HepG2 (cell line): ENCODE data around the gene GOSR1. TPM values are rescaled to one million over a fixed set of nuclear protein-coding genes. Genes with fewer than 3 reads are reported as not detected.
A peak's percentile ranks its signal among the peaks of the same experiment; 100 is the strongest.
"Not testable (repeated sequence)": the region's sequence is repeated elsewhere in the genome, so short reads cannot be mapped to it uniquely, and the experiment has no call there.

Experiments
- ATAC-seq: fragments of 200-7000 bp; cut with Tn5 transposase; 3 replicates; pipeline ENCODE4 v1.9.1; 2020; ENCODE audit warnings: mild to moderate bottlenecking, moderate library complexity
- BruUV-seq: library from RNA; stranded (reverse); fragments of 400-500 nt; replicated peaks from 2 replicates; lab custom pipeline; 2021; lab: Mats Ljungman, UMichigan
- CTCF ChIA-PET: fragments of 300-600 bp; formaldehyde crosslinking; extraction: SDS; loops from one replicate; lab custom pipeline; 2021; ENCODE audit warnings: low total read pairs, inconsistent platforms, low intra/inter-chr PET ratio; lab: Yijun Ruan, JAX
- POLR2A ChIA-PET: fragments of 350-600 bp; sonication (Branson Sonifier 250); formaldehyde crosslinking; loops from one replicate; lab custom pipeline; 2020; ENCODE audit warnings: antibody characterized with exemption, inconsistent platforms; lab: Yijun Ruan, JAX
- DNase-seq: peaks from one replicate; pipeline ENCODE4 v3.0.0-alpha.2; 2015; ENCODE audit warnings: low spot score
- FAIRE-seq: peaks from 3 replicates; lab custom pipeline; 2011; peaks lifted over from hg19 to GRCh38; lab: Jason Lieb, UNC
- H2AFZ ChIP-seq: one replicate; pipeline ENCODE4 v1.6.1; 2011; ENCODE audit warnings: low read length, inconsistent platforms
- H3K27ac ChIP-seq: fragments of 300-600 bp; 3 replicates; pipeline ENCODE4 v1.8.0; 2011; ENCODE audit warnings: mixed run types, mild to moderate bottlenecking, mixed read lengths, low read length, inconsistent platforms; ENCODE audit not compliant: insufficient read depth; ENCODE audit errors: extremely low read length
- H3K27me3 ChIP-seq, 2 experiments: fragments of 200-600 bp in 1 of 2; 2 replicates in 1 of 2; 3 replicates in 1 of 2; pipeline versions ENCODE4 v1.6.0 to v1.8.0; 2011; ENCODE audit warnings: low read length in 2 of 2, mild to moderate bottlenecking in 2 of 2, moderate library complexity in 2 of 2, inconsistent platforms in 1 of 2; ENCODE audit not compliant: insufficient read depth in 2 of 2, control insufficient read depth in 1 of 2
- H3K36me3 ChIP-seq, 2 experiments: fragments of 200-600 bp in 1 of 2; replicated peaks in 1 of 2; 2 replicates in 1 of 2; 3 replicates in 1 of 2; pipeline versions ENCODE4 v1.5.1 to v1.8.0; 2011; ENCODE audit warnings: low read length in 2 of 2, inconsistent platforms in 1 of 2; ENCODE audit not compliant: insufficient read depth in 2 of 2, control insufficient read depth in 1 of 2
- H3K4me1 ChIP-seq: 2 replicates; pipeline ENCODE4 v1.5.1; 2012; ENCODE audit warnings: low read length, inconsistent platforms; ENCODE audit not compliant: insufficient read depth
- H3K4me2 ChIP-seq: 2 replicates; pipeline ENCODE4 v1.6.0; 2011; ENCODE audit warnings: low read depth, low read length, inconsistent platforms
- H3K4me3 ChIP-seq, 3 experiments: fragments of 200-600 bp in 1 of 3; sonication (generic), shearing (Covaris generic) in 1 of 3; replicated peaks in 1 of 3; 2 replicates each; pipeline ENCODE4 v1.5.1; 2011 to 2016; ENCODE audit warnings: low read length in 3 of 3, inconsistent platforms in 2 of 3, low read depth in 2 of 3, mild to moderate bottlenecking in 2 of 3, control low read depth in 1 of 3, mixed read lengths in 1 of 3; ENCODE audit not compliant: insufficient read depth in 1 of 3
- H3K79me2 ChIP-seq: one replicate; pipeline ENCODE4 v1.6.1; 2011; ENCODE audit warnings: low read length, inconsistent platforms; ENCODE audit not compliant: insufficient read depth
- H3K9ac ChIP-seq: 2 replicates; pipeline ENCODE4 v1.6.0; 2011; ENCODE audit warnings: mild to moderate bottlenecking, low read depth, low read length, inconsistent platforms; ENCODE audit not compliant: insufficient read depth
- H3K9me3 ChIP-seq: 2 replicates; pipeline ENCODE4 v1.5.1; 2012; ENCODE audit warnings: mild to moderate bottlenecking, low read length
- H4K20me1 ChIP-seq: 2 replicates; pipeline ENCODE4 v1.6.0; 2011; ENCODE audit warnings: inconsistent platforms, mild to moderate bottlenecking, low read length, moderate library complexity; ENCODE audit not compliant: insufficient read depth
- MAZ ChIP-seq, 2 experiments: sonication (generic) in 1 of 2; formaldehyde crosslinking in 1 of 2; IDR thresholded peaks; 2 replicates each; pipeline versions ENCODE4 v1.5.0 to v1.6.1; 2012 to 2020; ENCODE audit warnings: low read depth in 2 of 2, mild to moderate bottlenecking in 2 of 2, borderline replicate concordance in 1 of 2, improper control_type of control experiment in 1 of 2, low read length in 1 of 2, missing genetic modification reagents in 1 of 2, moderate library complexity in 1 of 2
- TEAD3 ChIP-seq: optimal IDR thresholded peaks from 2 replicates; pipeline ENCODE3; 2016; ENCODE audit warnings: borderline replicate concordance
- WGBS: methylation state at CpG from one replicate; pipeline ENCODE4 v1.1.6; 2017; ENCODE audit warnings: low lambda C conversion rate; 5-methylcytosine and 5-hydroxymethylcytosine counted together
- in situ Hi-C: cut with HindIII; loops from 2 replicates; pipeline ENCODE4 v1.10.0; 2017; ENCODE audit warnings: low pct_unique_long_range_greater_than_20kb; ENCODE audit not compliant: extremely low pct_ligation_motif_present
- intact Hi-C: fragments of 100-400 bp; cut with micrococcal nuclease; formaldehyde crosslinking; loops from one replicate; pipeline ENCODE4 v1.10.0; 2022; ENCODE audit not compliant: unreplicated experiment
- polyA plus RNA-seq, 8 experiments: library from polyadenylated mRNA; depleted of rRNA in 3 of 8; stranded (reverse) in 7 of 8; unstranded in 1 of 8; fragments of >200 nt; fragmentation: Illumina TruSeq in 4 of 8; extraction: Trizol in 4 of 8; gene quantifications; 2 replicates each; pipeline versions ENCODE4 v1.2.1 to v1.2.3, GENCODE V29; 2011 to 2016; ENCODE audit warnings: low read depth in 4 of 8, missing spikeins in 1 of 8, mixed read lengths in 1 of 8; ENCODE audit not compliant: insufficient read depth in 1 of 8
- total RNA-seq, 5 experiments: library from RNA; depleted of rRNA; stranded (reverse); fragments of >200 nt; fragmentation: Illumina TruSeq; extraction: Trizol; gene quantifications; 2 replicates each; pipeline ENCODE4 v1.2.3, GENCODE V29; 2016; ENCODE audit warnings: low read depth in 1 of 5

Gene GOSR1
- total and polyA plus RNA-seq, 2 of the 13 experiments (the other 11 are each of a cell fraction or from before 2014, with no cell fraction given): 15.8 to 37.0 TPM

DNA sequence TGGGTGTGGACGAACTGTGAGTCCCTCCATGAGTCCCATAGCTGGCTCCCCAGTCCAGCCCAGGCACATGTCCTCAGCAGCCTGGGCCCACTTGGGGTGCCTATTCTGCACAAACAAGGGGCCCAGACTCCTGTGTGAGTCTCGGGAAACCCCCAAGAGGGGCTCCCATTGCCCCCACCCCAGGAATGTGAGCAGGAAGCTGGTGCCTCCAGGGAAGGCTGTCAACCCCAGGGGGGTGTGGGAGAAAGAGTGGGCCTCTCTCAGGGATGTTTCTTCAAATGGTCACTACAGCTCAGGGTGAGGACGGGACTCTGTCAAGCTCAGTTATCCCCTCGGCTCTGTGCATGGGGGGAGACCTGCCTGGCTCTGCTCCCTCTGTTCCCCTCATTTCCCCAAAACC, 88.9 kb downstream of the GOSR1 start:
- H3K79me2 ChIP-seq; DNase-seq; intact Hi-C loops; in situ Hi-C loops; H3K4me2 ChIP-seq; H3K9me3 ChIP-seq; BruUV-seq; H3K36me3 ChIP-seq; H3K27ac ChIP-seq; CTCF ChIA-PET; H3K9ac ChIP-seq; H3K4me3 ChIP-seq; H4K20me1 ChIP-seq; ATAC-seq; H2AFZ ChIP-seq; FAIRE-seq; POLR2A ChIA-PET; TF ChIP-seq MAZ (CRISPR knock-in tag; IDR thresholded peaks at IDR 0.05; ENCODE audit: low read depth): not testable (repeated sequence)
- peaks cover 12% of the 10 kb centered on the region for H3K4me1 ChIP-seq
- H3K27me3 ChIP-seq: peaks cover 3 to 32% of the 10 kb centered on the region in 2 experiments; a peak in 4 of 5 replicates
- 0% methylated on average over 1 of the region's 4 CpGs for WGBS
- TF ChIP-seq TEAD3: peak; percentile 84
- TF ChIP-seq MAZ (IDR thresholded peaks at IDR 0.05; ENCODE audit: borderline replicate concordance, low read depth, low read length): 0 out of 2 replicates have a peak, but pooled peaks have one; percentile 68

GRCh38 chr17:30566516-30567225, 89.5 kb downstream of the GOSR1 start:
- FAIRE-seq, CTCF ChIA-PET: not testable (repeated sequence)
- 14% methylated on average over 6 of the region's 10 CpGs for WGBS

More at GRCh38 chr17:30566516-30567225, 89.5 kb downstream of the GOSR1 start:
- H3K27me3 ChIP-seq: peaks cover 3 to 32% of the 10 kb centered on the region in 2 experiments; a peak in 4 of 5 replicates
- H2AFZ ChIP-seq, H3K27ac ChIP-seq, in situ Hi-C loops, H3K4me3 ChIP-seq, H4K20me1 ChIP-seq, POLR2A ChIA-PET, H3K9ac ChIP-seq, H3K79me2 ChIP-seq, H3K36me3 ChIP-seq, DNase-seq, intact Hi-C loops, BruUV-seq, H3K9me3 ChIP-seq, H3K4me2 ChIP-seq: not testable (repeated sequence)
- ATAC-seq: peak; percentile 63
- peaks cover 12% of the 10 kb centered on the region for H3K4me1 ChIP-seq
